Measurements from ENCODE around the gene PICALM.

The PICALM gene

GRCh38 chr11:86081455-86081854 is 12.6 kb upstream of the PICALM start:
- no peak for DNase-seq (ENCODE audit: low spot score)

GRCh38 chr11:86079421-86079820 is 10.5 kb upstream of the PICALM start:
- no peak for DNase-seq (ENCODE audit: low spot score)

- DNase-seq (ENCODE audit: low spot score), result no peak
Observed at GRCh38 chr11:86073948-86074347, 5.1 kb upstream of the PICALM start.

GRCh38 chr11:86072211-86072610 is 3.3 kb upstream of the PICALM start:
- no peak for DNase-seq (ENCODE audit: low spot score)

GRCh38 chr11:86070142-86071056 is 1.5 kb upstream of the PICALM start:
- no peak for DNase-seq (ENCODE audit: low spot score)

GRCh38 chr11:86069408-86070101 is 671 bp upstream of the PICALM start:
- DNase-seq (ENCODE audit: low spot score), result peak; percentile 18

- peak; percentile 64 for DNase-seq (ENCODE audit: low spot score)
Observed at GRCh38 chr11:86068138-86068871, 579 bp downstream of the PICALM start.

GRCh38 chr11:86067851-86068137 is 1.1 kb downstream of the PICALM start:
- DNase-seq (ENCODE audit: low spot score), result peak; percentile 2

- peak; percentile 11 for DNase-seq (ENCODE audit: low spot score)
Observed at GRCh38 chr11:86067009-86067850, 1.7 kb downstream of the PICALM start.

- DNase-seq (ENCODE audit: low spot score), result no peak
Observed at GRCh38 chr11:86066657-86067008, 2.3 kb downstream of the PICALM start.

GRCh38 chr11:86066033-86066432 is 2.9 kb downstream of the PICALM start:
- DNase-seq (ENCODE audit: low spot score), result no peak

- DNase-seq (ENCODE audit: low spot score), result no peak
Observed at GRCh38 chr11:86064220-86064803, 4.6 kb downstream of the PICALM start.

GRCh38 chr11:86063536-86063935 is 5.3 kb downstream of the PICALM start:
- no peak for DNase-seq (ENCODE audit: low spot score)

- DNase-seq (ENCODE audit: low spot score), result peak; percentile 8
Observed at GRCh38 chr11:86062719-86063118, 6.2 kb downstream of the PICALM start.

GRCh38 chr11:86061483-86062205 is 7.2 kb downstream of the PICALM start:
- DNase-seq (ENCODE audit: low spot score), result no peak

- DNase-seq (ENCODE audit: low spot score), result no peak
Observed at GRCh38 chr11:86060544-86060943, 8.3 kb downstream of the PICALM start.

- DNase-seq (ENCODE audit: low spot score), result no peak
Observed at GRCh38 chr11:86058360-86058759, 10.5 kb downstream of the PICALM start.

GRCh38 chr11:86056351-86056854 is 12.5 kb downstream of the PICALM start:
- no peak for DNase-seq (ENCODE audit: low spot score)

- DNase-seq (ENCODE audit: low spot score), result no peak
Observed at GRCh38 chr11:86052693-86053641, 15.9 kb downstream of the PICALM start.
